SKM-1 (cell line): ENCODE measurements around the gene RASL12.
"Not testable (repeated sequence)": the region's sequence is repeated elsewhere in the genome, so short reads cannot be mapped to it uniquely, and the experiment has no call there.

ENCODE experiments used
- DNase-seq: peaks from one replicate; lab custom pipeline; 2025; ENCODE audit not compliant: unreplicated experiment; lab: John Stamatoyannopoulos, UW

The RASL12 gene

GRCh38 chr15:65057549-65057940, 10.2 kb downstream of the RASL12 start:
- no peak for DNase-seq

- no peak for DNase-seq
Measured at GRCh38 chr15:65056868-65057548, 10.8 kb downstream of the RASL12 start.

GRCh38 chr15:65056106-65056505, 11.7 kb downstream of the RASL12 start:
- DNase-seq: no peak

- no peak for DNase-seq
Measured at GRCh38 chr15:65055201-65055870, 12.5 kb downstream of the RASL12 start.

- DNase-seq: peak; percentile 22
Measured at GRCh38 chr15:65054333-65055200, 13.2 kb downstream of the RASL12 start.

GRCh38 chr15:65052956-65053355, 14.8 kb downstream of the RASL12 start:
- DNase-seq: no peak

GRCh38 chr15:65051266-65051665, 16.5 kb downstream of the RASL12 start:
- DNase-seq: no peak

- DNase-seq: no peak
Measured at GRCh38 chr15:65050270-65050669, 17.5 kb downstream of the RASL12 start.

GRCh38 chr15:65049418-65049840, 18.4 kb downstream of the RASL12 start:
- DNase-seq: peak; percentile 83

GRCh38 chr15:65048241-65048640, 19.6 kb downstream of the RASL12 start:
- no peak for DNase-seq

- DNase-seq: no peak
Measured at GRCh38 chr15:65044724-65045481, 22.9 kb downstream of the RASL12 start, which contains the start of gene SLC51B. SLC51B (plus strand) TSS chr15:65045387; CDS start chr15:65050005, 4,618 bp downstream.

GRCh38 chr15:65044218-65044617, 23.6 kb downstream of the RASL12 start:
- not testable (repeated sequence) for DNase-seq

GRCh38 chr15:65042776-65043327, 24.9 kb downstream of the RASL12 start:
- no peak for DNase-seq

- DNase-seq: no peak
Measured at GRCh38 chr15:65041787-65042186, 26.0 kb downstream of the RASL12 start.

GRCh38 chr15:65040461-65040860, 27.3 kb downstream of the RASL12 start:
- no peak for DNase-seq

- no peak for DNase-seq
Measured at GRCh38 chr15:65038836-65039235, 29.0 kb downstream of the RASL12 start.

GRCh38 chr15:65038428-65038827, 29.4 kb downstream of the RASL12 start:
- DNase-seq: no peak

GRCh38 chr15:65037309-65037708, 30.5 kb downstream of the RASL12 start:
- no peak for DNase-seq

- DNase-seq: no peak
Measured at GRCh38 chr15:65034719-65035118, 33.1 kb downstream of the RASL12 start.

GRCh38 chr15:65033659-65034269, 34.0 kb downstream of the RASL12 start:
- peak; percentile 67 for DNase-seq
